GM19023 (cell line): ENCODE data around the gene RPS27L.

Experiments
- ATAC-seq: cut with Tn5 transposase; IDR thresholded peaks from one replicate; pipeline ENCODE4 v1.9.1; 2021; ENCODE audit warnings: mild to moderate bottlenecking, moderate library complexity; ENCODE audit not compliant: unreplicated experiment

RPS27L gene

GRCh38 chr15:63157118-63157843 lies at the start of gene RPS27L:
RPS27L (minus strand) TSS chr15:63157477; CDS start chr15:63157405, 72 bp downstream.
- peak; percentile 91 for ATAC-seq

- no peak for ATAC-seq
Measured at GRCh38 chr15:63206079-63206478, 48.8 kb upstream of the RPS27L start.

GRCh38 chr15:63203451-63204090 lies 46.3 kb upstream of the RPS27L start:
- no peak for ATAC-seq

DNA sequence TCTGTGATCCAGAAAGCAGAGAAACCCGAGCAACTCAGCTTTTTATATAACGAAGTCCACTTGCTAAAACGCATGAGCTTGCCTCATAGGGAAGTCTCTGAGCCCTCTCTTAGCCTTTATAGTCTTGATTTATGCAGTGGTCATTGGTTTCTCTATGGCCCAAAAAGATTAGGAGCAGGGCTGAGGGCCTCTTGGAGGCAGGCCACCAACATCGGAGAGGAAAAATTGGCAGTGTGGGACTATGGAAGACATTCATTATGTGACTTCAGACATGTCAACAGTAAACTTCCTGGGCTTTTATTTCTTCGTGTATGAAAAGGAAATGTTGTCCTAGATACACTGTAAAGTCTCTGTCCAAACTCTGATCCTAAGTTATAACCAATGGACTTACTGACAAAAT lies 45.6 kb upstream of the RPS27L start:
- ATAC-seq: no peak

DNA sequence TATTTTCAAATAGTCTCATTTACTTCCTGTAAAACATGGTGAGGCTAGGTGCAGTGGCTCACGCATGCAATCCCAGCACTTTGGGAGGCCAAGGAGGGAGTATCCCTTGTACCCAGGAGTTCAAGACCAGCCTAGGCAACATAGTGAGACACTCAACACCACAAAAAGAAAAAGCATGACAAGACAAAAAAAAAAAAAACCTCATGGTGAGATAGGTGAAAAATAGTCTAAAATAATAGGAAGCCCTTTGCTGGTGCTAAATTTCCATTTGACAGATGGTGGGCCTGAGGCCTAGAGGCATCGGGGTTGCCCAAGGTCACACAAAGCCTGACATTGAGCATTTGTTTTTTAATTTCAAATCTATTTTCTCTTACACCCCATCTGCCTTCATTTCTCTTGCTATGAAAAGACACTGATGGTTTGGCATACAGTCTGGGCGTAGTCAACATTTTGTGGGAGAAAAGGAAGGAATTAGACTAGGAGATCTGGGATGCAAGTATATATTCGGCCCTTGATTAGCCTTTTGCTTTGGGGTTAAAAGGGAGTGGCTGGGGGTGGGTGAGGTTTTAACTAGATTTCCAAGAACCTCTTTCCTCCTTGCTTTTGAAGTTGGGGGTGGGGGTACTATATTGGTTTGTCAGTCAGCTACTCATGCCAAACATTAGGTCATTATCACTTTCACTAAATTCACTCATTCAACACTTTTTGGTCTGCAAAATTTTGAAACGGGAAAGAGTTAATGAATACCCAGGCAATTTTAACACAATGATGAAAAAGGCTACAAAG lies 43.4 kb upstream of the RPS27L start:
- no peak for ATAC-seq

- ATAC-seq: no peak
Measured at GRCh38 chr15:63198371-63199250, 41.3 kb upstream of the RPS27L start.

DNA sequence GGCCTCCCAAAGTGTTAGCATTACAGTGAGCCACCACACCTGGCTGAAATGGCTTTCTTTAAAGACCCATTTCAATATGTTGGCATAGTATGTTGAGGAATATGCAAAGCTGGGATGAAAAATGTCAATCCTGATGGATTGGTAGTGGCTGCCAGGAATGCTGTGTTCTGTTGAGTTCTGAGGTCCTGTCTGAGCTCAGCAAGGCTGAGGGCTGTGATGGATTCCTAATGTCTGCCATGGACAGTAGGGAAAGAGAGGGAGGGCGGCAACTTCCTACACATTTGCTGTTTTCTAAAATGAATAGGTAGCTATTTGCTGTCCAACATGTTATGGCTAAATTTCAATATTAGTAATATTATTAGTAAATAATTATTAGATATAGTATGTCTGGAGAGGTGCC lies 40.3 kb upstream of the RPS27L start:
- no peak for ATAC-seq

- no peak for ATAC-seq
Measured at GRCh38 chr15:63196842-63197241, 39.6 kb upstream of the RPS27L start.

- ATAC-seq: no peak
Measured at GRCh38 chr15:63195569-63196015, 38.3 kb upstream of the RPS27L start.

- no peak for ATAC-seq
Measured at GRCh38 chr15:63194880-63195568, 37.7 kb upstream of the RPS27L start.

GRCh38 chr15:63194302-63194701 lies 37.0 kb upstream of the RPS27L start:
- ATAC-seq: no peak

DNA sequence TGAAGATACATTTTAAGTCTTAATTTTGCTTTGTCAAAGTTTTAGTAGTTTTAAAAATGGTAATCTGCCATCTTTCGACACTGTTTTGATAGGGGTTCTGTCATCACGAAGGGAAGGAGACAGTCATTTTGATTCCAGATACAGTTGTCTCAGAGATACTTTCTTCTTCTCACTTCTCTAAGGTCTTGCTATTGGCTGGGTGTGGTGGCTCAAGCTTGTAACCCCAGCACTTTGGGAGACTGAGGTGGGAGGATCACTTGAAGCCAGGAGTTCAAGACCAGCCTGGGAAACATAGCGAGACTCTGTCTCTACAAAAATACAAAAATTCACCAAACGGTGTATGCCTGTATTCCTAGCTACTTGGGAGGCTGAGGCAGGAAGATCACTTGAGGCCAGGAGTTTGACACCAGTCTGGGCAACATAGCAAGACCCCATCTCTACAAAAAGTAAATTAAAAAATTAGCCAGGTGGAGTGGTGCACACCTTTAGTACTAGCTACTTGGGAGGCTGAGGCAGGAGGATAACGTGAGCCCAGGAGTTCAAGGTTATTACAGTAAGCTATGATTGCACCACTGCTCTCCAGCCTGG lies 35.4 kb upstream of the RPS27L start:
- no peak for ATAC-seq

DNA sequence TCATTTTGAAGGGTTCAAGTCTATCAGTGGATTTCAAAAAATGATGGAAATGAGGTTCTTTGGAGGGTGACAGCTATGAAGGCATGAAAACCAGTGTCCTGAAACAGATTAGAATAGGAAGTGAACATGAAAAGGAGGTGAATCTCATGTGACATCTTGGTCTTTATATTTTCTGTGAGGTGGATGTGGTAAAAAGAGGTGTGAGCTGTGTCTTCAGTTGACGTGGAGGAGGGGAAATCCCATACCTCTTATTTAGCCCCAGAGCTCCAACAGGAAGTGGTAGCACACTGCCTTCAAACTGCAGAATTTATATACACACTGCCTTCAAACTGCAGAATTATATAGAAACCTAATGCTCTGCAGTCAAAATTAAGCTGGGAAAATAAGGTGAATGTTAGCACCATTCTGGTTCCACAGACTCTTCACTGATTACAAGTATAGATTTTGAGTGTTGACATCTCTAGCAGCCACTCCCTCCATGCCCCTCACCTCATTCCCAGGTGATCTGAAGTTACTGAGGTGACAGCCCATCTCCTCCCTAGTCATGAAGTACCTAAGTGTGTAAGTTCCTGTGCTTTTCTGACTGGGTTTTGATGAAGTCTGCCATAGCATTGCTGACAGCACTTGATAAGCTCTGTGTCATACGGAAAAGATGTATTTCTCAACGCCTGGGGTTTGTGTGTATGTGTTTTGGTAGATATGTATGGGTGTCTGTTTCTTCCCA lies 34.8 kb upstream of the RPS27L start:
- ATAC-seq: peak; percentile 30

DNA sequence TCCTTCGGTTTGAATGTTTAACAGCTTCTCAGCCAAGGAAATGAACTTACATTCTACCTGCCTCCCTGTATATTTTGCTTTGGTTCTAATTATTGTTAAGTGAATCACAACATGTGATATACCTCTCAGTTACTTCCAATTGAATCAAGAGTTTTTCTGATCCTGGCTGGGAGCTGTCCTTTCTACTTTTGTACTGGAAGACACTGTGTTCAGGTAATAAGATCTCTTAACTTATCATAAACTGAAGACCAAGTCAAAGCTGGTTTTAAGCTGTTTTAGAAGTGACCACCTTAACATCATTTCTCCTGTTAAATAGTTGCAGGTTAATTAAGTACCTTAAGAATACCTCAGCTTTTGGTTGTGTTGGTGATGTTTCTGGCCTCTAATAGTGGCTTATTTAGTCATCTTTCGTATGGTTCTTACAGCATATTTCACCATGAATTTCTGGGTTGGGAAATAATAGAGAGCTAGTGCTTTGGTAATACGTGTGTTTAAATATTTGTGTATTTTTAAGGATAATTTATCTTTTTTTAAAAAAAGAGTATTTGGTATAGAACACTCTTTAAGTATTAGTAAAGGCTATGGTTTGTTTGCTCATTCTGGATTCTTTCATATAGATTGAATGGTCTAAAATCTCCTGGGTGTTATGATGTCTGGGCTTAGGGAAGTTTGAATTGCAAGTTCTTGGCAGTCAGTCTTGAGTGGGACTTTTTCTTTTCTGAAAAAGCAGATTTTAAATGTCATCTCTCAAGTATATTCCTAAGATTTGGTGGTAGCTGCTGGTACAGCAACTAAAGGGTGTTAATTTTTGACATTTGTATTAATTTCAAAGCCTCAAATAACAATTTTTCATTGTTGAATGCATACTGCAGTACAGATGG lies 33.7 kb upstream of the RPS27L start:
- no peak for ATAC-seq

GRCh38 chr15:63189941-63190768 lies 32.9 kb upstream of the RPS27L start:
- ATAC-seq: no peak

DNA sequence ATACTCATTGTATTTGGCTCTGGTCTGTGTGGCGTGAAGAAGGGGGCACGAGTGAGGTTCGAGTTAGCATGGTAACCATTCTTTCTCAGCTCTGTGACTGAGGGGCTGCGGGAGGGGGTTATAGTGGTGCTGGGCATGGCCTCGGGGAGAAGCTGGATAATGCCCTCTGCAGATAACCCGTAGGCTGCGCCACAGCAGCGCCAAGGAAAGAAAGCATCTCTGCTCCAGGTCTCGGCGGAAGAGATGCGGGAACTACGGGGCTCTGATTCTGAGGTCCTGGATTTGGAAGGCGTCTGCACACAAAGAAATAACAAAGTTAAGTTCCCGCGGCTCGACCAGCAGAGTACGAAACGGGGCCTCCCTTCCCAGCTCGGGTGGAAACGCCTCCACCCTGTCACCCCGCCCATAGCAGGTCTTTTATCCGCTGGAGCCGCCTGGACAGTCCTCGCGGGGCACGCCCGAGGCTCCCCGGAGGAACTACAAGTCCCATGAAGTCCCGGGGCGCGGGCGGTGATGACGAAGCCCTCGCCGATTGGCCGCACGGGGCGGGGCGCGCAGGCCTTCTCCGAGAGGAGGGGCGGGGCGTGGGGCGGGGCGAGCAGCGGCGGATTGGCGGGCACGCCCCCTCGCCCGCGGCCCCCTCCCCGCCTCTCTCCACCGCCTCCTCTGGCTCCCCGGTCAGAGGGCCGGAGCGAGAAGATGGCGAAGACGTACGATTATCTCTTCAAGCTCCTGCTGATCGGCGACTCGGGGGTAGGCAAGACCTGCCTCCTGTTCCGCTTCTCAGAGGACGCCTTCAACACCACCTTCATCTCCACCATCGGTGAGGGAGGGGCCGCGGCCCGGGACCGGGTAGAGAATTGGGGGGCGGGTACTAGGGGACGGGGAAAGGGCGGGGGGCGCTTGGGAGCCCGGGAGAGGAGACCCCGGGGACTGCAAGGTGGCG lies 31.9 kb upstream of the RPS27L start, which contains the start of gene RAB8B:
Gene RAB8B, plus strand, starts transcription at position 681 of the 946 bp plus-strand sequence. Its CDS starts 19 bp downstream, at position 700.
- ATAC-seq: peak; percentile 87
